Right lobe of liver (tissue), 4 donors: ENCODE measurements around the gene KRTAP3-1.

ENCODE experiments used
- CTCF ChIP-seq, 4 donors: fragments of 200-600 bp in 3 of 4; fragments of 450-650 bp in 1 of 4; IDR thresholded peaks; one replicate each; pipeline versions ENCODE4 v1.5.1 to v1.8.0; 2016 to 2022; ENCODE audit warnings: antibody characterized with exemption in 4 of 4, mild to moderate bottlenecking in 2 of 4
- POLR2A ChIP-seq: fragments of 450-650 bp; IDR thresholded peaks from one replicate; pipeline ENCODE4 v1.6.1; 2017; ENCODE audit warnings: antibody characterized with exemption, mild to moderate bottlenecking
- donor health status: DM: no; HTN: no; CAD: no.
- donor health status: DM: no; HTN: no; CAD: no.
- donor health status: DM: no; HTN: yes; CAD: no.

GRCh38 chr17:40993084-40993483 is 15.8 kb downstream of the KRTAP3-1 start:
- TF ChIP-seq CTCF (IDR thresholded peaks at IDR 0.05) (no peak), POLR2A (no peak)
